ENCODE results near the gene ZNF362.

Gene ZNF362

DNA sequence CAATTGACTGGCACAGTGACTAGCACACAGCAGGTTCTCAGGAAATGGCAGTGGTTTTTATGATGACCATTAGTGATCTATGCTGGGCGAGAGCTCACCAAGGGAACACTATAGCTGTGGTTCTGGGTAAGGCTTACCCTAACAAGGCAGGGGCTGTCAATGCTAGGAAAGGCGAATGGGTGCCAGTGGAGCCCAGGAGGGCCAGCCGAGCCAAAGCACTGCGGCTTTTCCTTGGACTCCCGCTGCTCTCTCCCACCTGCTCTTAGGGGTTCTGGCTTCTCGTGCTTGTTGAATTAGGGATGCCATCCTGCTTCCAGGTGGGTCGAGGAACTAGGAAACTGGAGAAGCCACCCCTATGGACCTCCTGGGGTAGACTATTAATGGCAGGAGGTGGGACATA lies 74.6 kb downstream of the ZNF362 start:
- no peak for DNase-seq

DNA sequence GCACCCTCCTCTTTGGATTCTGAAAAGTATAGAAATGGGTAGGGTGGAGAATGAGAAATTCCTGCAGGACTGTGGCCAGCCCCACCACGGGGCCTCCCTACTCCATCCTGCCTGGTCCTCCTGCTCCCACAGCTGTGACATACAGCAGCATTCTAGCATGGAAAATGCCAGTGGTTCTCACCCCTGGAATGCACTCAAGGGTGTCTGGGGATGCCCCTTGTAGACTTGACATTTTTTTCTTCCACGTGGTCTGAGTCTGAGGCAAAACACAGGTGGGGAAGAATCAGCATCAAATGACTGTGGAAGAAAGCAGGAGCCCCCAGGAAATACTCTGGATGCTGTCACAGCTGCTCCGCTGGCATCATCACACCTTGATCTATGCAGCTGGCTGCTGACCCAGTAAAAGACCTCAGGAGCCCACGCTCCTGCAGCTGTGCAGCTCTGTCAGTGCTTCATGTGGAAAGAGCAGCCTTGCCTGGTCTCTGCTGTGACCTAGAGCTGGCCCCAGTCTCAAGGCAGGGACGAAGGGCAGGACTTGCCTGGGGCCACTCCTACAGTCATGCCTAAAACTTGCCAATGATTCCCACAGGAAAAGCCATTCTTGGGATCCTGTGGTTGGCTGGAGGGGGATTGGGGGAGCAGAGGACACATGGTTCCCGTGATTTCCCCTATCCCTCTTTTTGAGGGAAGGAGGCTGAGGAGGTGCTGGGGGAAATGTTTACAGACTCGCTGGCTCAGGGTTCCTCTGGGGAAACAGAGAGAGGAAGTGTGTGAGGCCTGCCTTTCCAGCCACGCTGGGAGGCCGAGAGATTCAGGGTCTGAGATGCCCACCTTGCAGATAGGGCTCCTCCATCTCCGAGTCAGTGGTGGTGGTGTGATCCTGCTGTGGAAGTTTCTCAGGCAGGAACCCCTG lies 75.4 kb downstream of the ZNF362 start:
- DNase-seq = no peak

DNA sequence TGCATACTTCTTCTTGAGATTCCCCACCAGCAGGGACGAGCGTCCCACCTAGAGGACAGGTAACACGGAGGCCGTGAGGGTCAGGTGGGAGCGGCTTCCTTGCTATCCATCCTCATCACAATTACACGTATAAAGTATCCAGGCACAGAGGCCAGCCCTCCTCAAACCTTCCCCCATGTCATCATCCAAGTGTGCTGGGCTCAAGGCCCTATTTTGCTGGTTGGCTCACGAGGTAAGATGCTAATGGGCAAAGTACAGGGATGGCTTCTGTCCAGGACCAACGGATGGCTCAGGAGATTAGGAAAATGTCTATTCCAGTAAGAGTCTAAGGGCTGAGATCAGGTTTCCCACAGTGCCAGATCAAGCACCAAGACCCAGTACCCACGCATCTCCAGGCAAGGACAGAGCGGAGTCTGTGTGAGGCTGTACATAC lies 76.1 kb downstream of the ZNF362 start:
- DNase-seq = no peak

DNA sequence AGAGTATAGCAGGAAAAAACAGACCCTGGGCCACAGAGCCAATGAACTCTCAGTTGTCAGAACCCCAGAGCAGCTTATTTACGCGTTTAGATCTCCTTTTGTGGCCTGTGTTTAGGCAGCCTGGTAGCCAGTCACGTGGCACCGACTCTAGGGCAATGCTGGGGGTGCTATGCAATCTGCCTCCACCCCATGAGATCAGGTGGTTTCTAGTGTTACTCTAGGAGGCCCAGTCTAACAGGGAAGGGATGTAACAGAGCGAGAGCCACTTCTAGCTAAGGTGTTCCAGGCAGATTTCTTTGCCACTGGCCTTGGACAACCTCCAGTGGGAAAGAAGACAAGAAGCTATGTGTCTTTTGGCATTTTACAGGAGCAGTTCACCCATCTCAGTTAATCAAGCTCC lies 76.6 kb downstream of the ZNF362 start:
- DNase-seq = no peak

DNA sequence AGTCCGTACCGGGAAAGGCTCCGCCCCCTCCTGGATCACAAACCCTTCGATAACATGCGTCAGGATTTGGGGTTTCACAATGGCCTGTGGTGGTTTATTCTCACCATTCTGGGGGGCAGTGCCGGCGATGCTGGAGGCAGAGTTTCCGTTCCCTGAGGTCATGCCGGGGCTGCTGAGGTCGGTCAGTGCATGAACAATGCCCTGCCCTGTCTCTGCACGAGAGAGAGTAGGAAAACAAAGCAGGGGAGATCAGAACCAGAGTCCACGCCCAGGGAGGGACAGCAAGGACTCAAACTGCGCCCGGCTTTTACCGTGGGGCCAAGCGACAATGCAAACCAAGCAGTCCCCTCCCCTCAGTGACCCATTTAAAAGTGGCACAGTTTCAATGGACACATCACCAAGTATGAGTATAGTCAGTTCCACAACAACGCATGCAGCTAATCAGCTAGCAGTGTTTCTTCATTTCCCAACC lies 77.8 kb downstream of the ZNF362 start:
- DNase-seq = no peak

DNA sequence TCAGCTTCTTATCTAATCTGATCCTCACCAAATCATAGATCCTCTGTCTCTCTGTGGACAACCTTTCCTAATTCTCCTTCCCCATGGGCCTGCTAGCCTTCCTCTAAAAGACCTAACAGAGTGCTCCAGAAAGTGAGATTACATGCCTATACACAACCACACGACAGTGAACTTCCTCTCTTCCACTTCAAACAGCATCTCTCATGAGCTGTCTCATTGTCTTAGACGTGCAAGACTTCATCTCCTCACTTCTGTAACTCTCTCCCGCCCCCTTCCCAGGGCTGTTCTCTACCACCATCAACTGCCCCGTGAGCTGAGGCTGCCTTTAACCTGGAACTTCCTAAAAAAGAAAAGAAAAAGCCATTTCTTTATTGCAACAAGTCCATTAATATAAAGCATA lies 78.7 kb downstream of the ZNF362 start:
- DNase-seq = no peak

DNA sequence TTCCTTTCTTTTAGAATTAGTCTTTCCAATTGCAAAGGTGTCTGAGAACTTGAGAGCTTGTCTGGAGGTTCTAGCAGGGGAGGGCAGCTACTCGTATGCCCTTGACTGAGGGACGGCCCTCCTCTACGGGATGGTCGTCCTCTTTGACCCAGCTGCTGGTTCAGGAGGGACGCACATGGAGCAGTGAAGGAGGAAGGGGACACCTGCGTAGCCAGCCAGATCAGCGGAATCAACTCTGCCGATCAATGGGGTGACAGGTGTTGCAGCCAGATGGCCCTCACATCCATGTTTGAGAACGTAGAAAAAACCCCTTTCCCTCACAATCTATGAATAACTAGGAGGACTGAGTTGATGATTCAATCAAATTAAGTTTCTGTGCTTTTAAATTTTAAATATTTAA lies 80.3 kb downstream of the ZNF362 start:
- DNase-seq = no peak

DNA sequence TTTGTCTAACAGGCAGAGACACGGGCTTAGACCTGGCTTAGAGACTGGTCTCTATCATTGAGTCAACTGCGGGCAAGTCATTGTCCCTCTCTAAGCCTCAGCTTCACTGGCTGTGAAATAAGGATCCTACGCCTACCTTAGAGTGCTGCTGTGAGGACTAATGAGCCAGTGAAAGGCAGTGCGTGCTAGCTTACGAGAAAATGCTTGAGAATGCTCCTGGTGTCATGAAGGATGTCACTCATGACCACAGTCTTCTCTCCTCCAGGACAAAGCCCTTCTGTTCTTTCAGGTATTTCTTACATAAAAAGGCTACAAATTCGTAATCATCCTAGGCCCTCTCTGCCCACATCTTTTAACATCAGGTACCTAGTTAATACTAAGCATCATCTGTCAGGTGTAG lies 81.1 kb downstream of the ZNF362 start:
- DNase-seq = no peak

DNA sequence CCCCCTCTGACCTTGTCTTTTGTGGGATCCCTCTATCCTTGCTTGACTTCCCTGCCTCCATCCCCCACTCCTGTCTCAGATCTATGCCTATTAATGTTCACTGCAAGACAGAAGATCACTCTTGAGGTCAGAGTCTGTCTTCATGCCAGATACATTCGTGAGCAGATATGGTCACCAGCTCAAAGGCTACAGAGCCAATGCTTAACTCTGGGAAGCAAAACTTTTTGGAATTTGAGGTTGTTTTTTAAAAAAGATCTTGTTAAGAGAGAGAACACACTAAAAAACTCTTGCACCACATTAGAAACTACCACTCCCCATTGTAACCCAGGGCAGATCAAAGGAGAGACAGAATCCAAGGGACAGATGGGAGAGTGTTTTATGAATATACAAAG lies 81.8 kb downstream of the ZNF362 start:
- no peak for DNase-seq

DNA sequence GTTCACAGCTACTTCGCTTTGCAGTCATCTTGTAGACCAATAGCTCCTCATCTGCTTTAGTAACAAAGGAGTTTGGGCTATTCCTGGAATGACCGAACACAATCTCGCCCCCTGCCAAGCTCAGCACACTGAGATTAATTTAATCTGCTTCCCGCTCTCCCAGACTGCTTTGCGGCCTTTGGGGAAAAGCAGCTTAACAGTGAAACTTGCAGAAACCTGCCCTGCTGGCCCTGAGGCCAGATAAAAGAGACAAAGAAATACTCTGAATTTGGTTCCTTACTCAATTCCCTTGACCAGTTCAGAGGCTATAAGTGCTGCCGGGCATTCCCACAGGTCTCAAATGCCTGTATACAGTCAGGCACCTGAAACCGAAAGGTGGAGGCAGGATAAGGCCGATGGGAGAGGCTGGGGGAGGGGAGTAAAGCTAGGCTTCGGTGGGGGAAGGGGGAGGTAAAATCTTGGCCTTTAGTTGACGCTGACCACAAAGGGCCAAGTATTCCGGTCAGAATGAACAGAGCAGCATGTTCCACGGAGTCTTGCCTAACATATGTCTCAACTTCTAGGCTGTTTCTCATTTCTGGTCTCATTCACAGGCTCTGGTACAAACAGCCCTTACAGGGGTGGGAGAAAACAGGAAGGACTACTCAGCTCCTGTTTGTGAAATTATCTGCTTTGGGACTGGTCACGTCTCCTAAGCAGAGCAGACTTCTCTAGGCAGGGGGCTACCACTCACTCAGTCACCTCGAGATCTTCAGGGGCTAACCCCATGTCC lies 82.3 kb downstream of the ZNF362 start:
- DNase-seq = no peak

DNA sequence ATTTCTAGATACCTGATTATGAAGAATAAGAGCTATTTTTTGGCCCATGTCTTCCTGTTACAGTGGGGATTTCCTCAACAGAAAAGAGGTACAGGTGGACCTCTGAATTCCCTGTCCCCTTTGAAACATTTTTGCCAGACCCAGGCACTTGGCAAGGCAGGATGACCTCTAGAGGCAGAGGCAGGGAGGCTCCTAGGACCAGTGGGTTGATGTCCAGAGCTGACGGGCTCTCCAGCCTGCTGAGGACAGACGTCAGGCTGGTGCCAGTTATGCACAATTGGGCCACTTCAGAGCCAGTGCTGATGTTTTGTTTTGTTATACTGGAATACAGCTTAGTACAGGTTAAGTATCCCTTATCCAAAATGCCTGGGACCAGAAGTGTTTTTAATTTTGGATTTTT lies 83.1 kb downstream of the ZNF362 start:
- DNase-seq = no peak

DNA sequence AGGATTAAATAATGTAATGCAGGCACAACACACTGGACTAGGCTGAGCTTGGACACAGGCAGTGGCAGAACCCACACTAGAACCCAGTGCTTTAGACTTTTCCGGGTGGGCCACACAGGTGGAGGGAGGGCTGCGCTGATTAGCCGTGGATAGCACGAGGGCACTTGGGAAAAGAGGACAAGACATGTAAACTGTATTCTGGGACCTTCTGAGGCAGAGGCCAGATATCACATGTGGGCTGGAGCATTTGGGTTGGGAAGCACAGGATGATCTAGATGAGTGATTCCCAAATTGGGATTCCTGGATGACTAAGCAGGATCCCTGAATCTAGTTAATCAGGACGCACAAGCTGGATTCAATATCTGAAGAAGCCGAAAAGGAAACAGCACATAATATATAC lies 84.9 kb downstream of the ZNF362 start:
- no peak for DNase-seq

DNA sequence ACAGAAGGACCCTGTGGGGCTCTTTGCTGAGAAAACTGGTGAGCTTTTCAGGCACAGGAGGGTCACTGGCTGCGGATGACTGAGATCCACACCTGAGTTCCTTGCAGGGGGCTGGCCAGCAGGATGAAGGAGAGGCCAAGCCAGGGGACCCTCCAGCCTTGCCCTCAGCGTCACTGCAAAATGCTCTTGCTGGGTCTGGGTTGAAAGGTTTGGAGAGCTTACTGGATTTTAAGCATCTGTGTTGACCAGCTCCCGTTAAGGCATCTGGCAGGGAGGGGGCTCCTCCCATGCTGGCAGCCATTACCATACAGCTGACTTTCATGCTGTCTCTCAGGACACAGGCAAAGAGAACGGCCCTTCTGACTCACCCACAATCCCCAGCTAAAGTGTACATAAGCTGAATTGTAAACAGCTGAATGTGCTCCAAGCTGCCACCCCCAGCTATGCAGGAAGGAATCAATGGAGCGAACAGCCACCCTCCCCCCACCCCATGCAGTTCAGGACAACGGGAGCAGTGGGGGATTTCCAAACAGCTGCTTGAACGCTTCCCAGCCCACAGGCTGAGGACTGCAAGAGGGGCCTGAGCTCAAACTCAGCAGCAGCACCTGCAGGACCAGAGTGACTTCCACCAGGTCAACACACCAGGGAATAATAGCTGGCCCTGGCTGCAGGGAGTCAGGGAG lies 85.9 kb downstream of the ZNF362 start:
- no peak for DNase-seq

DNA sequence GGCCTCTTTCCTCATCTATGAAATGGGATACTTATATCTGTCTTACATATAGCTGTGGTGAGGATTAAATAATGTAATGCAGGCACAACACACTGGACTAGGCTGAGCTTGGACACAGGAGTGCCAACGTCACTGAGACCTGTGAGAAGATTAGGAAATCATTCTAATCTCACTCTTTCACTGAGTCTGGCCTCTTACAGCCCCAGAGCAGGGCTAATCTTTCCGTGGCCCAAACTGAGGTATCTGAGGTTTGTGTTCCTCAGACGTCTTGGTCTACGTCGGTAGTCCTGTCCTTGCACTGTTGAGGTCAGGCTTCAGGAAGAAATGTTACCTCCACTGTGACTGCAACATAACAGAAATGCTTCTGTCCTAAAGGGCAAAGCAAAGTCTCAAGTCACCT lies 87.2 kb downstream of the ZNF362 start:
- no peak for DNase-seq

DNA sequence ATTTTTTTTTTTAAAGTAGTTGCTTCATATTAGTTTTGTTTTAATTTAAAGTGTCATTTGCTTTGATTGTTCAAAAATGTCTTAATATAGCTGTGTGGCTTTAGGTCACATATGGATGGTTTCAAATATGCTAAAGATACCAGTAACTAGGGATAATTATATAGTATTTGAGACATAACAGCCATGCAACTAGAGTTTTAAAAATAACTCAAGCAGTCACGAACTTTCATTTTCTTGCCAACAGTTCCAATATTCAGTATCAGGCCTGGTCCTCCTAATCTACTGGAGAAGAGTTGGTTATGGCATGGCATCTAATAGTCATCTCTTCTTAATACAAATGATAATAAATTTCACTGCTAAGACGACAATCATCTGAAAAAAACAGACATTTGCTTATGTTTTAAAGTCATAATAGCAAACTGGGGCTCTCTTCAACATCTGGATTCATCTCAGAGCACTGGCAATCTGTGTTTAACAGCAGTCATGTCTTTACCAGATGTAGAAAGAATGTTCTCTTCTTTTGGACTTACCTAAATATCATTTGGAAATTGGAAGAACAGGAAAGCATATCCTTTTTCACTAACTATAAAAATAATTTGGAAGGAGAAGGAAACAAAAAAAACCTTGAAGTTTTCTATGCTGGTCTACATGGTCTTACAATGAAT lies 88.7 kb downstream of the ZNF362 start:
- DNase-seq = no peak

DNA sequence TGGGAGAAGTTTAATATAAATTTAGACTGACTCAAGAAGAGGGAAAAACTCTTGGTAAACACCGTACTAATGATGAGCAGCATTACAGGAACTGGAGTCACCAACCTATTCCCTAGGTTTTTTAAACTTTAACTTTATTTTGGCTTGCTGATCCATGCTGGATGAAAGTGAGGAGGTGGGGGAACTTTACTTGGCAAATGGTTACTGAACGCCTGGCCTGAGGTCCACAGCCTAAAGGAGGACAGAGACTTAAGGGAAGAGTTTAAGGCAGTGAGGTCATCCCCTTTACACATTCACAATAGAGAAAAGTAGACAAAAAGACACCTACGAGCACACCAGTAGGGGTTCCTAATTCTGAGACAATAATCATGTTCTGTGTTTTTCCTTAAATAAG lies 90.2 kb downstream of the ZNF362 start:
- DNase-seq = no peak

DNA sequence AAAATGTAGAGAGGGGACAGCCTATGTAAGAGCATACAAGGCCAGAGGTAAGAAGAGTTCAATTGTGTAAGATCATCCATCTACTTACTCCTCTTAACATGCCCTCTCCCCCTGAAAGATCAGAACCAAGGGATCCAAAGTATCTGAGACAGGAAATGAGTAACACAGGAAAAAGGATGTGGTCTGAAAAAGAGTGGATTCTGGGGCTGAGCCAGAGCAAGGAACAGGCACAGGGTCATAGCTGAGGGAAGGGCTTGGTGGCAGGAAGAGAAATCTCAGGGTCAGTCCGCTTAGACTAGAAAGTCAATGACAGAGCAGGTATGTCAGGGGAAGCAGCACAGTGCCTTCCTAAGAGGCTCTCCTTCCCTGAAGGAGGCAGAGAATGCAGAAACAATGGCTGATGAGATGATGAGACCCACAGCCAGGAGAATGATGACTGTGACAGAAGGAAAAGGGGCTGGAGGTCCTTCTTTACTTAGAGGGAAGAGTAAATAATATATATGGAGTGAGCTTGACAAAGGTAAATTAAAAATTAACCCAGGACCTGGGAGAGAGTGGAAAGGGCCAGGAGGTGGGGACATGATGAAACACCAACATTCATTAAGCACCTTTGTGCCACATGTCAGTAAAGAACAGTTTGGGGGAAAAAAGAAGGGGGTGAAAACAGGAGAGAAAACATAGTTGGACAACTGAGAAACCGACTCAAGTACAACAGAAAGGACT lies 90.8 kb downstream of the ZNF362 start:
- DNase-seq = no peak

DNA sequence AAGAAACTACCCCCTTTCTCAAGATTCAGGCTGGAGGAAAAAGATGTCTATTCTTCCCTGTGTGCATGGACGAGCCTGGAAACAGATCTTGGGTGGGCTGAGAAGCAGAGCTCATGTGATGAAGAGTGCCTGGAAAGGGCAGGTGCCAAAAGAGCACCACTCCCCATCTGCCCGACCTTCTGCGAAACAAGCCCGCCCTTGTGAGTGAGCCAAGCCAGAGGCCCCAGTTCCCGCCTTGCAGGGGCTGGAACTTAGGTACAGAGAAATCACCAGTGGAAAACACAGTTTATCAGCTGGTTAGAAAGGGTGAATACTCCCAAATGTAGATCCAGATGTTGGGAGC lies 91.3 kb downstream of the ZNF362 start:
- DNase-seq = no peak

DNA sequence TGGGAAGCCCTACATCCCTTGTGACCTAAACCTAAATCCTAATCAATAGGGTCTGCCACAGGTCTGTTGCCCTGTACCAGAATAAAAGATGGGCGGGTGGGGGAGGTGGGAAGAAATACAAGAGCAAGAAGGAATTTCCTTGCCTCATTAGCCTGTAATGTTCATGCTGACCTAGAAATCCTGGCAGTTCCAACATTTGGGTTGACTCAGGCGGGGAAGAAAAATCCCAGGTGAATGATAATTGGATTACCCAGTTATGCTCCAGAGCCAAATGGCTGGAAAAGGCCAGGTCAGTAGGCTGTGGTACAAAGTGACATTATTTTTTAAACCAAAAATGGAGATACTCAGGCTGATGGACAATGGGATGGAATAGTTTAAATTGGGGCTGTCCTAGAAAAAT lies 91.9 kb downstream of the ZNF362 start:
- DNase-seq = no peak

DNA sequence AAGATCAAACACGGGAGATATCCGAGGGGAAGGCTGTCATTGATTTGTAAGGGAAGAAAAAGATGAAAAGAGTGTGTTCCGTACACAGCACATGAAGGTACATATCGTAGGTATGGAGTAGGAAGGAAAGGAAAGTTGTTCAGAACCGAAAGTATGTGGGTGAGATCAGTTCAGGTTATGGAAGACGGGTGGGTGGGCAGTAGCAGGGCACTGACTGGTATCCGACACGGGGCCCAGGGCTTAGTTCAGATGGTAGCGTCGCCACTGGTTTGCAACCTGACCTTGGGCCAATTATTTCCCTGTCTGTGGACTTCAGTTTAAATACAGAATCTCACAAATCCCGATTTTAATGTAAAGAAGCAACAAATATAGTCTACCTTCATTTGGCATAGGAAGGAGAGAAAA lies 92.4 kb downstream of the ZNF362 start:
- no peak for DNase-seq

DNA sequence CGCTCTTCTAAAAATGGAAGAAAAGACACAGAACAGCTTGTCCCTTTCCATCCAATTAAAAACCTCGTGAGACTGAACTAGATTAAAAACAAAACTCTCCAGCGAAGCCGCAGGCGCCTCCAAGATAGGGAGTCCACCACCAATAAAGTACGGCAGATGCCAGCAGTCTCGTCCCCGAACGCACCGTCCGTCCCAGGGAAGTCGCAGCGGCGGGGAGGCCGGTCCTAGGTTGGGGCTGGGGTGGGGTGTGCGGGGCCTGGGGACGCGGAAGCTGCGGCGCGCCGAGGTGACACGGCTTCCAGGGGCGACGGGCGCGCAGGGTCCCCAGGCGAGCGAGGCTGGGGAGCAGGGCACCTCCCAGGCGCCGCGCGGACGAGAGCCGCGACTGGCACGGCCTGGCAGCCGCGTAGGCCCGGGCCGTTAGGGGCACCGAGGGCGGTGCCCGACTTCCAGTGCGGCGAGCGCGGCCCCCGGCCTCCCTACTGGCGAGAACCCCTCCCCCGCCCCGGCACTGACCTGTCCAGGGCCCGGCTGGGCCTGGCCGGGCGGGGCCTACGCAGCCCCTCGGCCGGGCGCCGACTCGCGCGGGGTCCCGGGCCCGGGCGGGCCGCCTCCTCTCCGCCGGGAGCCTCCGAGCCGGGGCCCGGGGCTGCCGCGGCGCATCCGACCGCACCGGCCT lies 92.9 kb downstream of the ZNF362 start:
- peak; percentile 47 for DNase-seq
